Stimulated activated CD4-positive, alpha-beta T cell treated with anti-CD3 and anti-CD28 coated beads, Interleukin-2, amount 100 ng/mL, for 4 hours (primary cell): ENCODE data around the gene SPATA12.

Experiments
- DNase-seq: peaks from one replicate; pipeline ENCODE4 v3.0.0-alpha.2; 2020; ENCODE audit warnings: low read depth

SPATA12 gene

GRCh38 chr3:57118254-57118653 is 57.8 kb downstream of the SPATA12 start:
- no peak for DNase-seq

GRCh38 chr3:57120040-57120439 is 59.6 kb downstream of the SPATA12 start:
- no peak for DNase-seq

DNA sequence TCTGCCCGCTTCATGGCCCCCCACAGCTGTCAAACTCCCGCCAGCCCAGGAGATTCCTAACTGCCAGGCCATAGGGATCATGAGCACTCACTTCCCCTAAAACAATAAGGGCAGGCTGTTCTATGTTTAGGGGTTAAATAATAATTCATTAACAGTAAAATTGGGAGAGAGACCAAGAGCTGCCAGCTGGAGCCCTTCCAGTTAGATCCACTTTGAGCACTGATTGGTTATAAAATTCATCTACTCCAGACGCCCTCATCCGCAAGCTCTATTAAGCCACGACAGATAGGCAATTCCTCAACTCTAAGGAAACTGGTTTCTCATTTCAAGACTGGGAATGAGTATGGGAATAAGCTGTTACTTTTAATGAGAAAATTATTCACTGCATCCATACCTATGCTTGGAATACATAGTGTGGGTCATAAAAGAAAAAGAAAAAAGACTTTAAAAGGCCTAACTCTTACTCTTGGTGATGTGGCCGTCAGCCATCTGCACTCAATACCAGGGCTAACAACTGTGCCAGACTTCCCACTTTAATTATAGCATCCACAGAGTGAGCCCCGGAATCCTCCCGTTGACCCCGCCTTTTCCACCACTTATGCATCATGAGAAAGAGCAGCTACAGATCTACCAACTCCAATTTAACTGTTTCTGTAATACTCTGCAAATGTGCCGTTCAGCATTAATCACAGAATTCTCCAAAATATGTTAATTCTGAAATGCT is 60.1 kb downstream of the SPATA12 start:
- DNase-seq: no peak
